HG03521 (cell line): ENCODE results near the gene WSCD1.

ENCODE experiments used
- ATAC-seq: cut with Tn5 transposase; IDR thresholded peaks from one replicate; pipeline ENCODE4 v1.9.1; 2021; ENCODE audit warnings: mild to moderate bottlenecking, moderate library complexity; ENCODE audit not compliant: unreplicated experiment

WSCD1 gene

GRCh38 chr17:6104956-6105648 lies 34.9 kb downstream of the WSCD1 start:
- ATAC-seq, result no peak

GRCh38 chr17:6105649-6106007 lies 35.4 kb downstream of the WSCD1 start:
- no peak for ATAC-seq

DNA sequence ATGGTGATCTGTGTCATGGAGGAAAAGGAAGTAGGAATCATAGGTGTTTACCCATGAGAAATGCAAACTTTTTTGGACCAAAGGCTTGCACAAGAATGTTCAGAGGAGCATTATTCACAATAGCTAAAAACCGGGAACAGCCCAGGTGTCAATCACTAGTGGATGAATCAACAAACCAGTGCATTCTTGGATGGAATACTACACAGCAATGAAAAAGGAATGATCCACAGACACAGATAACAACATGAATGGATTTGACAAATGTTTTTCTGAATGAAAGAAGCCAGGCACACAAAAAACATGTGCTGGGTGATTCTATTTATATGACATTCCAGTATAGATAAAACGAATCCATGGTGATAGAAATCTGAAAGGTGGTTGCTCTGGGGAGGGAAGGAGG lies 36.0 kb downstream of the WSCD1 start:
- no peak for ATAC-seq

GRCh38 chr17:6107791-6108190 lies 37.6 kb downstream of the WSCD1 start:
- no peak for ATAC-seq

GRCh38 chr17:6108382-6108781 lies 38.2 kb downstream of the WSCD1 start:
- no peak for ATAC-seq

GRCh38 chr17:6108987-6109386 lies 38.8 kb downstream of the WSCD1 start:
- no peak for ATAC-seq

GRCh38 chr17:6109536-6109935 lies 39.4 kb downstream of the WSCD1 start:
- no peak for ATAC-seq

DNA sequence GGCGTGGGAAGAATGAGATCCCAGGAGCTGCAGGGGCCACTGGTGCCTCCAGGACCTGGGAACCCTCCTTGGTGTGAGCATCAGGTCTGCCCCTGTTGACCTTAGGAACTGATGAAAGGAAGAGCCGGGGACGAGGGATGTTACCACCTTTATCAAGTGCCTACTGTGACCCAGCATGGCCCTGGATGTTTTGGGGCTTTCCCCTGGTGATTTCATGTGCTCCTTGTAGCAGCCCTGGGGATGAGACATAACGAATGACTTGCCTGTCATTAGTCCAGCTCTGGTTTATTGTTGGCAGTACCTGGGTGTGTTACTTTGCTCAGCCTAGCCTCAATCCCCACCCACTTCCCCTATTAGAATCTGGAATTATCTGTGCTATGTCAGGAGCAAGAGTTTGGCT lies 39.9 kb downstream of the WSCD1 start:
- ATAC-seq, result no peak

DNA sequence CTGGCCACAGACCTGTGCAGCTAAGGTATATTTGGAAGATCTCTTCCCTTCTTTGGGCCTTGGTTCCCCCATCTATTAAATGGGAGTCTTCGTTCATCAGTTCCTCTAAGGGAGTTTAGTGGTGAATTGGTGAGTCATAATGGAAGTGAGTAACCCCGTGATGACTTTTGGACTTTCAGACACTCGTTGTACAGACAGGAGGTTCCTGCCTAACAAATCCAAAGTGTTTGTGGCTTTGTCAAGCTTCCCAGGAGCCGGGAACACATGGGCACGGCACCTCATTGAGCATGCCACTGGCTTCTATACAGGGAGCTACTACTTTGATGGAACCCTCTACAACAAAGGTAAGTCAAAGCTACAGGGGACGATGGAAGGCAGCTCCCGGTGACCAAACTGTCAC lies 40.4 kb downstream of the WSCD1 start:
- ATAC-seq, result no peak

GRCh38 chr17:6120351-6120750 lies 50.2 kb downstream of the WSCD1 start:
- no peak for ATAC-seq

- ATAC-seq, result no peak
Observed at GRCh38 chr17:6124856-6125255, 54.7 kb downstream of the WSCD1 start.

DNA sequence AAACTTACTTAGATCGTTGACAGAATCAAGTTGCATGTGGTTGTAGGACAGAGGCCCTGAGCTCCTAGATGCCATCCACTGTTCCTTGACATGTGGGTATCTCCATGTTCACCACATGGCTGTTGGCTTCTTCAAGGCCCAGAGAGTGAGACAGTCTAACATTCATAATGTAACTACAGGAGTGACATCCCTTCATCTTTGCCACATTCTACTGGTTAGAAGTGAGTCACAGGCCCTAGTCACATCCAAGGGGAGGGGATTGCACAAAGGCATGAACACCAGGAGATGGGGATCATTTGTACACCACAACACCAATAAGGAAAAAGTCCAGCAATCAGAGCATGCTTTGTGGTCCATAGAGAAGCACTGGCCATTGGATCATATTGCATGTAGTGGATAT lies 56.6 kb downstream of the WSCD1 start:
- no peak for ATAC-seq

DNA sequence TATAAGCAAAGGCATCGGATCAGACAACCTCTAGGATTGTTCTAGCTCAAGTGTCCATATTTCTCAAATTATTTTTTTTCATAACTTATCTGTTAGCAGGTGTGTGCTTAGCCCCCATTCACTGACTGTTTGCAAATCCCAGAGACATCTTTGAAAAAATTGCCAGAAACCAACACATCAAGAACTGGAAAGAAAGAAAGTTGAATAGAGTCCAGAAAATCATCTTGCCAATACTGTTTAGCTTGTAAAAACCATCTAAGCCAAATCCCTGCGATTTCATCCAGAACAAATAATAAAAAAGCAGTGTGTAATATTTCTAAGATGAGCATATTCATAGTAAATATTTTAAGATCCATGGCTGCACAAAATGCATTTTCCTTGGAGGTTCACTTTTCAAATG lies 64.5 kb downstream of the WSCD1 start:
- no peak for ATAC-seq

GRCh38 chr17:6135236-6135635 lies 65.1 kb downstream of the WSCD1 start:
- ATAC-seq, result no peak

- no peak for ATAC-seq
Observed at GRCh38 chr17:6135996-6136395, 65.8 kb downstream of the WSCD1 start.

DNA sequence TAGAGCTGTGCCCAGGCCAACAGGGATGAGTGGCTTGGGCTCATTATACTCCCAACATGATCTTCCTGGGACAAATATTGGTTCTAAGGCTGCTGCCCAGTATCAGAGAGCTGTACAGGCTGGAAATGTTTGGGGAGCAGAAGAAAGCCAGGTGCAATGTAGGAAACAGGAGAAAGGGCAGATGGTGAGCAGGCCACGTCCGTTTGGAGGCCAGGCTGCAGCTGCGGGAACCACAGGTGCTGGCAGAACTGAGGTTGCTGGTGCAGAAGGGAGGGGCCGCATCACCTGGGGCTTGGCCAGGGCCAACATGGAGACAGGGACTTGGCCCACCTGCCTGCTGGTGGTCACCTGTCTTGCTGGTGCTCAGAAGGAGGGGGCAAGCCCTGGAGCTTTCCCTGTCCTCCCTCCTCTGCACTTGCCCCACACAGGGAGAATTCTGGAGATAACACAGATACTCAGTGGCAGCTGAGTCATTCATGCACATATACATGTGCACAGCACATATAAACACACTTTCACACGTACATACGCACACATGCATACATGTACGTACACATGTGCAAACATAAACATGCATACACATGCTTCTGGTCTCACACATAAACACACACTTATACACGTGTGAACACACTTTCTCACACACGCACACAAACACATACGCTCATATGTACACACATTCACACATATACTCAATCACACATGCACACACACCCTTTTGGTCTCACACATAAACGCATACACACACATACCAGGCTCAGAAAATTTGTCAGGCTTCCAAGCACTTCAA lies 67.7 kb downstream of the WSCD1 start:
- no peak for ATAC-seq

DNA sequence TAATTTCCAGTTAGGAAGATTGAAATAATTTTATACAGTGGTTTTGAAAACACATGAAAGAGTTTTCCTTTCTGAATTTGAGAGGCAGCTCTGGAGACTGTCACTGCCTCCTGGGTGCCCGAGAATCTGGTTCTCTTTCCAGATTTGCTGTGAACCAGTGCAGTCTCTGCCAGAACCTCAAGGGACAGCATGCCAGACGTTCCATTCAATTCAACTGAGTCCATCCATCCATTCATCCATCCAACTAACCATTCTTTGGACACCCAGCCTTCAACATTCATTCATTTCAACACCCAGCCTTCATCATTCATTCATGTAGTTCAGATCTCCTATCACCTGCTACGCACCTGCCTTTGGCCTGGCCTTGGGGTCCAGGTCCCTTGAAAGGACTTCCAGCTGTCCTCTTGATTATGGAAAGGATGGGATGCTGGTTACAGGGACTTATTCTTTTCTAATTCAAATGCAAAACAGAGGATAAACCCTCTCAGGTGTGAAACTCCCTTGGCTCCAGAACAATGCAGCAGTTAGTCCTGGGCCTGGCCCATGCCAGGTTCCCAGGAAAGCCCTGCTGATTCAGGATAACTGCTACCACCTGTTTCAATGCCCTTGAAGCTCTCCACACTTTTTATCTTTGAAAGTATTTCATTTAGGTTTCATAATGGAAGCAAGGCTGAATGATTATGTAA lies 68.7 kb downstream of the WSCD1 start:
- no peak for ATAC-seq

DNA sequence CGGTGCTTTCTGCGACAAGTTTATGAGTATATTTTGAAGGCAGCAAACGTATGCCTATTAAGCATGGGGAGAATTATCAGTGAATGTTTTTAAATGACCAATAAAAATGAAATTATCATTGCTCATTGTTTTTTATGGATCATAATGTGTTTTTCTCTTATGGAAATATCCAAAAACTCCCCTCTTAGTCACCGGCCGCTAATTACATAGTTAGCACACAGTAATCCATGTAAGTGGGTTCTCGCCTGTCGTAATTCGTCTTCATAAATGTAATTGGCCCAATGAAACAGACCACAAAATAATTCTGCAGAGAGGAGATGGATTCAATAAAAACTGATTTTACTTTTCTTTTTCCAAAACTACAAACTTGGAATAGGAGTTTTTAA lies 69.3 kb downstream of the WSCD1 start:
- ATAC-seq, result no peak

- no peak for ATAC-seq
Observed at GRCh38 chr17:6140188-6140587, 70.0 kb downstream of the WSCD1 start.

DNA sequence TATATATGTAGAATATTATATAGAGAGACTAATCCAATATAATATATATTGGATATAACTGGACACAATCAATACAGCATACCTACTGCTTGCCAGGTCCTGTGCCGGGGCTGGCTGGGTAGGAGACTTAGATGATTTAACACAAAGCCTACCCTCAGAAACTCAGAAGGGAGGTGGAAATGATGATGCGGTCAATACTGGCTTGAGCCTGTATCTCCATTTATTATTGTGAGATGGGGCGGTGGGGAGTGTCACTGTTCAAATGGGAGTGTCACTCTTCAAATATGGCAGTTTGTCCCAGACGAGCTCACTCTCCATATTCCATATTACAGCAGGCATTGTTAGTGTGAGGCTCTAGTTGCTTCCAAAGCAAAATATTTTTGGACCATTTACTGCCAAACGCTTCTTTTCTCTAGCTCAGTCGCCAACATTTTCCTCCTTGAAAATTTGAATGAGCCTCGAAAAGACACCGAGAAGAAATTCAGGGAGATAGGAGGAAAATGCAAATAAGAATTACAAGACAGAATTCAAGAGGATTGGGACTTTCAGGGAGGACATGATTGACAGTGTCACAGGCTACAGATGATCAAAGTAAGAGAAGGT lies 70.7 kb downstream of the WSCD1 start:
- ATAC-seq, result no peak

DNA sequence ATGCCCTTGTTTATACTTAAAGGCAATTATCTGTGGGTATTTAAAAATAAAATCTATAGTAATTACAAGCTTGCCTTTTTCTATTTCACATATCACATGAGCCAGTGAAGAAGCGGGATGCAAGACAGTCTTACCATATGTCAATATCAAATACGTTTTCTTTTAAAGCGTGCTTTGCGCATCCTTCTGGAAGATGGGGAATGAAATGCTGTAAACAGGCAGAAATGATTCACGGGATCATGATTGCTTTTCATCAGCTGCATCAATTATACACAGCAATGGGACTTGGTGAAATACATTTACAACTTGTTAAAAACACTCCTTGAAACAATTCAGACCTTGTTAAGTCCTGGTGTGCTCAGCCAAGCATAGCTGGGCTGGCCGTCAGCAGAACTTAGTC lies 72.5 kb downstream of the WSCD1 start:
- ATAC-seq, result no peak

- ATAC-seq, result no peak
Observed at GRCh38 chr17:6145946-6146345, 75.8 kb downstream of the WSCD1 start.
